PC-3 (cell line): Measurements from ENCODE around the gene INAFM2. TPM values are rescaled to one million over a fixed set of nuclear protein-coding genes. Genes with fewer than 3 reads are reported as not detected.

Experiments
- ATAC-seq: fragments of 200-7000 bp; cut with Tn5 transposase; 2 replicates; pipeline ENCODE4 v1.9.1; 2020; ENCODE audit warnings: mild to moderate bottlenecking, moderate library complexity
- BruUV-seq: library from RNA; stranded (reverse); fragments of 400-500 nt; replicated peaks from 2 replicates; lab custom pipeline; 2021; lab: Mats Ljungman, UMichigan
- CTCF ChIA-PET: fragments of 300-600 bp; sonication (Branson Sonifier 250); formaldehyde crosslinking; loops from one replicate; lab custom pipeline; 2022; ENCODE audit warnings: antibody characterized with exemption; lab: Charles Lee
- POLR2A ChIA-PET: fragments of 300-600 bp; sonication (Branson Sonifier 250); formaldehyde crosslinking; loops from one replicate; lab custom pipeline; 2022; ENCODE audit warnings: antibody characterized with exemption; ENCODE audit not compliant: unreplicated experiment; lab: Charles Lee
- DNase-seq: peaks from one replicate; pipeline ENCODE4 v3.0.0-alpha.2; 2015
- H2AFZ ChIP-seq: fragments of 300-600 bp; sonication (generic); 2 replicates; pipeline ENCODE4 v1.6.0; 2016; ENCODE audit warnings: antibody characterized with exemption, low read length
- H3F3A ChIP-seq: fragments of 300-600 bp; sonication (generic); one replicate; pipeline ENCODE4 v1.6.0; 2017; ENCODE audit warnings: antibody characterized with exemption, low read length, control low read depth, mild to moderate bottlenecking; ENCODE audit not compliant: unreplicated experiment
- H3K27ac ChIP-seq: fragments of 300-600 bp; sonication (generic); 2 replicates; pipeline ENCODE4 v1.5.1; 2016; ENCODE audit warnings: mild to moderate bottlenecking, low read length
- H3K27me3 ChIP-seq: fragments of 300-600 bp; sonication (generic); 2 replicates; pipeline ENCODE4 v1.6.1; 2016; ENCODE audit warnings: low read length, mixed read lengths
- H3K36me3 ChIP-seq: fragments of 300-600 bp; sonication (generic); 2 replicates; pipeline ENCODE4 v1.6.1; 2016; ENCODE audit warnings: low read depth, mixed run types, low read length, mixed read lengths
- H3K4me1 ChIP-seq: fragments of 300-600 bp; sonication (generic); 2 replicates; pipeline ENCODE4 v1.5.1; 2016; ENCODE audit warnings: low read length; ENCODE audit not compliant: insufficient read depth
- H3K4me2 ChIP-seq: fragments of 300-600 bp; sonication (generic); 2 replicates; pipeline ENCODE4 v1.6.0; 2016; ENCODE audit warnings: low read length
- H3K4me3 ChIP-seq: fragments of 300-600 bp; sonication (generic); 2 replicates; pipeline ENCODE4 v1.5.1; 2016; ENCODE audit warnings: mild to moderate bottlenecking, low read length, mixed read lengths
- H3K79me2 ChIP-seq: fragments of 300-600 bp; sonication (generic); 2 replicates; pipeline ENCODE4 v1.6.1; 2017; ENCODE audit warnings: low read length, mixed read lengths
- H3K9ac ChIP-seq: fragments of 300-600 bp; sonication (generic); 2 replicates; pipeline ENCODE4 v1.6.0; 2016; ENCODE audit warnings: mild to moderate bottlenecking, low read length
- H3K9me2 ChIP-seq: fragments of 300-600 bp; sonication (generic); replicated peaks from 2 replicates; pipeline ENCODE4 v1.6.1; 2016; ENCODE audit warnings: mixed run types, low read length, mixed read lengths
- H3K9me3 ChIP-seq: fragments of 300-600 bp; sonication (generic); 2 replicates; pipeline ENCODE4 v1.6.1; 2016; ENCODE audit warnings: low read length, mixed read lengths
- H4K20me1 ChIP-seq: fragments of 300-600 bp; sonication (generic); 2 replicates; pipeline ENCODE4 v1.6.1; 2016; ENCODE audit warnings: low read length, mixed read lengths
- EZH2 ChIP-seq: fragments of 300-600 bp; sonication (generic); IDR thresholded peaks from one replicate; pipeline ENCODE4 v1.6.1; 2017; ENCODE audit warnings: antibody characterized with exemption, mild to moderate bottlenecking, low read length; ENCODE audit not compliant: unreplicated experiment
- intact Hi-C: fragments of 100-400 bp; cut with micrococcal nuclease; formaldehyde crosslinking; loops from 2 replicates; pipeline ENCODE4 v1.9.0; 2023
- total RNA-seq: library from RNA; depleted of rRNA; stranded (reverse); fragments of >200 nt; gene quantifications from 2 replicates; pipeline ENCODE4 v1.2.3, GENCODE V29; 2014
- TF ChIP-seq, protein P1 (sequence below): fragments of 300-600 bp; sonication (generic); conservative IDR thresholded peaks from 2 replicates; pipeline ENCODE4 v1.5.1; 2017; ENCODE audit warnings: antibody characterized with exemption, low read depth, mild to moderate bottlenecking, low read length

INAFM2 gene
- total RNA-seq, 1 experiment from 2014 or later = 22.1 TPM

DNA sequence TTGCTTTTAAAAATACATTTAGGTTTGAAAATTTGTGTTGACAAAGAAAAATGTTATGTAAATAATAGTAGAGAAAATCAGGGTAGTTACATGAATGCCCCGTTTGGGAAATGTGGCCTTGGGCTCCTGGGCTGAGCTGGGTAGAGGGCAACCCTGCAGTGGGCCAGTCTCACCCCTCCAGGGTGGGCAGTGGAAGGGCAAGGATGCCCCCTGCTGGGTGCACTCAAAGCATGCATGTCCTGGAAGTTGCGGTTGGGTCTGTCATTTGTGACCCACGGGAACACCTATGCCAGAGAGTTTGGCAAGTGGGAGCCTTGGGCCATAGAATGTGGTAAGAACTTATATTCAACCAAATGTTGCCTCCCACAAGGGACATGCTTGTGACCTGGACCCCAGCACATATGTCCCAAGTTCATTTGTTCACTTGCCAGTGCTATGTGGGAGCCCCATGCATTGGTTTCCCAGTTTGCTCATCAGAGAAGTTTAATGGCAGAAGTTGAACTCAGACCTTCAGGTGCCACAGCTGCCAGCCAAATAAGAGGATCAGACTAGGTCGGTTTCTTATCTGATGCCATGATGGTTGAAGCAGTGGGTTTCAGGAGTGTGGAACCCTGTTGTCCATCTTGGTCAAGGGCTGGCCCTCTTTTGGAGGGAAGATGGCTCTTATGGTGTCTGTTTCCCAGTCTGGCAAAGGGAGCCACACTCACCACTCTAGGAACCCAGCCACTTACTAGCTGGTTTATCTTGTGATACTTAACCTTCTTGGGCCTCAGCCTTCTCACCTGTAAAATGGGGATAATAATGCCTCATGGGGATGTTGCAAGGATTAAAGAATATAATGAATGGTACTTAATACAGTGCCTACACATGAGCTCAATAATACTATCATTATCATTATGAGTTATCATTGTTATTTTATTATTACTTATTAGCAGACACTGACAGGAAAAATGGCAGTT lies 13.2 kb upstream of the INAFM2 start:
- ATAC-seq (peak; percentile 69), DNase-seq (peak; percentile 68)
- CTCF ChIA-PET = interaction anchor here (0.5 to 2.0 kb wide), 5 partner anchors 19 to 134 kb away, joined by 3 to 27 read pairs (median 3); no protein-coding TSS in a partner anchor
- Histone ChIP-seq H3K36me3 (no peaks in the 10 kb centered on the region), H3K27me3 (no peaks in the 10 kb centered on the region), H3K79me2 (no peaks in the 10 kb centered on the region), H3K27ac (no peak overlapping the region), H3K4me1 (peaks cover 7% of the 10 kb centered on the region; the same call in 1 of the 2 replicates), H3F3A (no peaks in the 10 kb centered on the region), H2AFZ (no peak overlapping the region), H3K9ac (no peak overlapping the region), H3K4me3 (no peak overlapping the region), H3K9me3 (no peaks in the 10 kb centered on the region), H4K20me1 (no peaks in the 10 kb centered on the region), H3K4me2 (no peak overlapping the region), H3K9me2 (no peaks in the 10 kb centered on the region)
- POLR2A ChIA-PET = interaction anchor here (0.6 kb wide), 1 partner anchor 31 kb away, joined by 4 read pairs; no protein-coding TSS in a partner anchor
- intact Hi-C loops = loop anchor here (1.0 kb wide), 1 partner anchor 31 kb away; no protein-coding TSS in a partner anchor
- no TSS peak for BruUV-seq
- TF ChIP-seq EZH2 = no peak
- TF ChIP-seq, protein P1, sequence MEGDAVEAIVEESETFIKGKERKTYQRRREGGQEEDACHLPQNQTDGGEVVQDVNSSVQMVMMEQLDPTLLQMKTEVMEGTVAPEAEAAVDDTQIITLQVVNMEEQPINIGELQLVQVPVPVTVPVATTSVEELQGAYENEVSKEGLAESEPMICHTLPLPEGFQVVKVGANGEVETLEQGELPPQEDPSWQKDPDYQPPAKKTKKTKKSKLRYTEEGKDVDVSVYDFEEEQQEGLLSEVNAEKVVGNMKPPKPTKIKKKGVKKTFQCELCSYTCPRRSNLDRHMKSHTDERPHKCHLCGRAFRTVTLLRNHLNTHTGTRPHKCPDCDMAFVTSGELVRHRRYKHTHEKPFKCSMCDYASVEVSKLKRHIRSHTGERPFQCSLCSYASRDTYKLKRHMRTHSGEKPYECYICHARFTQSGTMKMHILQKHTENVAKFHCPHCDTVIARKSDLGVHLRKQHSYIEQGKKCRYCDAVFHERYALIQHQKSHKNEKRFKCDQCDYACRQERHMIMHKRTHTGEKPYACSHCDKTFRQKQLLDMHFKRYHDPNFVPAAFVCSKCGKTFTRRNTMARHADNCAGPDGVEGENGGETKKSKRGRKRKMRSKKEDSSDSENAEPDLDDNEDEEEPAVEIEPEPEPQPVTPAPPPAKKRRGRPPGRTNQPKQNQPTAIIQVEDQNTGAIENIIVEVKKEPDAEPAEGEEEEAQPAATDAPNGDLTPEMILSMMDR = peak; percentile 83

DNA sequence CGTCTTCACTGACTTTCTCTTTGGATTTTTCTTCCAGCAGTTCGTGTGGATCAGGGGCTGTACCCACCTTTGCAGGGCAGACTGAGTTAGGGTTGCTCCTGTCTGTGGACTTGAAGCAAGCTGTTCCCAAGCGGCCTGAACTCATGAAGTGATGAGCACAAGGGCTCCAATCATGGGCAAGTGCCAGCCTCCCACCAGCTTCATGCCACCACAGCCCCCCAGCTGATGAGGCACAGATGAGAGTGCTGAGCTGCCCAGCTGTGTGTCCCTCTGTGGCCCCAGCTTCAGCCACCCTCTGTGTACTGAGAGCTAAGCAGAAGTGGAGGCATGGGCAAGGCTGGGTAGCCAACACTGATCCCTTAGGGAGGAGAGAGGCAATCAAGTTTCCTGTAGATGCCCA lies 12.5 kb upstream of the INAFM2 start:
- no TSS peak for BruUV-seq

More for the DNA sequence above, 12.5 kb upstream of the INAFM2 start:
- ATAC-seq (no peak), DNase-seq (no peak)
- intact Hi-C loops = loop anchor here (1.0 kb wide), 1 partner anchor 32 kb away; no protein-coding TSS in a partner anchor
- no peaks in the 10 kb centered on the region for H3K27me3 ChIP-seq
- peaks cover 7% of the 10 kb centered on the region; the same call in 1 of the 2 replicates for H3K4me1 ChIP-seq
- no peak overlapping the region for H2AFZ ChIP-seq
- no peaks in the 10 kb centered on the region for H3K9me3 ChIP-seq
- no peaks in the 10 kb centered on the region for H3K79me2 ChIP-seq
- no peak overlapping the region for H3K9ac ChIP-seq
- no peak overlapping the region for H3K4me3 ChIP-seq
- ChIA-PET POLR2A (no interaction called here), CTCF (interaction anchor here (0.5 kb wide), 1 partner anchor 37 kb away, joined by 3 read pairs; no protein-coding TSS in a partner anchor)
- no peaks in the 10 kb centered on the region for H3K36me3 ChIP-seq
- no peak overlapping the region for H3K27ac ChIP-seq
- no peak overlapping the region for H3K4me2 ChIP-seq
- no peaks in the 10 kb centered on the region for H4K20me1 ChIP-seq
- TF ChIP-seq, protein P1 = no peak
- TF ChIP-seq EZH2 = no peak
- no peaks in the 10 kb centered on the region for H3F3A ChIP-seq
- no peaks in the 10 kb centered on the region for H3K9me2 ChIP-seq
